ENCODE data around the gene MVB12B. TPM values are rescaled to one million over a fixed set of nuclear protein-coding genes. Genes with fewer than 3 reads are reported as not detected.

Gene MVB12B
- polyA plus RNA-seq, 1 donor = 13.4 TPM

DNA sequence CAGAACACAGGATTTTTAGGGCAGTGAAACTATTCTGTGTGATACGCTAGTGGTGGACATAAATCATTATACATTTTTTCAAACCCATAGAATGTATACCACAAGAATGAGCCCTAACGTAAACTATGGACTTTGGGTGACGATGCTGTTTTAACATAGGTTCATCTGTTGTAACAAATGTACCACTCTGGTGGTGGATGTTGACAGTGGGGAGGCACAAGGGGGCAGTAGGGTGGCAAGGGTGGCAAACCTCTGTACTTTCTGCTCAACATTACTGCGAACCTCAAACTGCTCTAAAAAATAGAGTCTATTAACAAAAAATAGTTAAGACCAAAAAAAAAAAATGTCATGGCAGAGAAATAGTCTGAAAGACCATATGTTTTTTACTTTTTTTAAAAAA lies 9.1 kb upstream of the MVB12B start:
- Histone ChIP-seq H3K27me3 (ENCODE audit: control insufficient read depth, insufficient read depth, low read length) (no peaks in the 10 kb centered on the region), H3K27ac (ENCODE audit: low read length) (no peak overlapping the region), H3K4me3 (ENCODE audit: low read length) (no peak overlapping the region), H3K9me3 (ENCODE audit: control insufficient read depth, low read depth, low read length) (no peaks in the 10 kb centered on the region), H3K36me3 (ENCODE audit: control insufficient read depth, insufficient read depth, low read length) (no peaks in the 10 kb centered on the region), H3K4me1 (ENCODE audit: control insufficient read depth, insufficient read depth, low read length) (no peaks in the 10 kb centered on the region)
- DNase-seq = no peak
- WGBS (ENCODE audit: insufficient coverage, low lambda C conversion rate) = 100% methylated on average over 1 of the region's 4 CpGs

- Histone ChIP-seq H3K27me3 (ENCODE audit: control insufficient read depth, insufficient read depth, low read length) (no peaks in the 10 kb centered on the region), H3K36me3 (ENCODE audit: control insufficient read depth, insufficient read depth, low read length) (no peaks in the 10 kb centered on the region), H3K27ac (ENCODE audit: low read length) (no peak overlapping the region), H3K4me1 (ENCODE audit: control insufficient read depth, insufficient read depth, low read length) (no peaks in the 10 kb centered on the region), H3K4me3 (ENCODE audit: low read length) (no peak overlapping the region), H3K9me3 (ENCODE audit: control insufficient read depth, low read depth, low read length) (no peaks in the 10 kb centered on the region)
- DNase-seq = no peak
- WGBS (ENCODE audit: insufficient coverage, low lambda C conversion rate) = no CpG with 5 or more reads among the region's 6 CpGs
These were observed 7.8 kb upstream of the MVB12B start for GRCh38 chr9:126318858-126319257.

DNA sequence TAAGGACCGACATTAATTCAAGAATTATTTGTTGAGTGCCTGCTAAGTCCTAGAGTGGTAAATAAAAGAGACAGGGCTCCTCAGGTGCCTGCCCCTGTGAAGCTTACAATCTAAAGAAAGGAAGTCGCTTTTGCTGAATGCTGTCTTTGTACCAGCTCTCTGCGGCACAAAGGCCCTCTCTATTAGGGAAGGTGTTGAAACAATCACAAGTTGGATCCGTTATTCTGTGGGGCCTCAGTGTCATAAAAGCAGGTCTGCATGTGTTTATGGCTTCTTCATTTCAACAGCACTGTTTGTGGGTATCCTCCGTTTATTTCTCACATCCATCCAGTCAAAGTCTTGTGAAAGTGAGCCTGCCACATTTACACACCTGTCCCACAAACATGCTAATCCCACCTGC lies 7.0 kb upstream of the MVB12B start:
- DNase-seq = peak; percentile 33 to 64
- Histone ChIP-seq H3K27me3 (ENCODE audit: control insufficient read depth, insufficient read depth, low read length) (no peaks in the 10 kb centered on the region), H3K4me3 (ENCODE audit: low read length) (no peak overlapping the region), H3K36me3 (ENCODE audit: control insufficient read depth, insufficient read depth, low read length) (no peaks in the 10 kb centered on the region), H3K4me1 (ENCODE audit: control insufficient read depth, insufficient read depth, low read length) (no peaks in the 10 kb centered on the region), H3K27ac (ENCODE audit: low read length) (no peak overlapping the region), H3K9me3 (ENCODE audit: control insufficient read depth, low read depth, low read length) (no peaks in the 10 kb centered on the region)
- WGBS (ENCODE audit: insufficient coverage, low lambda C conversion rate) = 20% methylated on average over 1 of the region's 5 CpGs

DNA sequence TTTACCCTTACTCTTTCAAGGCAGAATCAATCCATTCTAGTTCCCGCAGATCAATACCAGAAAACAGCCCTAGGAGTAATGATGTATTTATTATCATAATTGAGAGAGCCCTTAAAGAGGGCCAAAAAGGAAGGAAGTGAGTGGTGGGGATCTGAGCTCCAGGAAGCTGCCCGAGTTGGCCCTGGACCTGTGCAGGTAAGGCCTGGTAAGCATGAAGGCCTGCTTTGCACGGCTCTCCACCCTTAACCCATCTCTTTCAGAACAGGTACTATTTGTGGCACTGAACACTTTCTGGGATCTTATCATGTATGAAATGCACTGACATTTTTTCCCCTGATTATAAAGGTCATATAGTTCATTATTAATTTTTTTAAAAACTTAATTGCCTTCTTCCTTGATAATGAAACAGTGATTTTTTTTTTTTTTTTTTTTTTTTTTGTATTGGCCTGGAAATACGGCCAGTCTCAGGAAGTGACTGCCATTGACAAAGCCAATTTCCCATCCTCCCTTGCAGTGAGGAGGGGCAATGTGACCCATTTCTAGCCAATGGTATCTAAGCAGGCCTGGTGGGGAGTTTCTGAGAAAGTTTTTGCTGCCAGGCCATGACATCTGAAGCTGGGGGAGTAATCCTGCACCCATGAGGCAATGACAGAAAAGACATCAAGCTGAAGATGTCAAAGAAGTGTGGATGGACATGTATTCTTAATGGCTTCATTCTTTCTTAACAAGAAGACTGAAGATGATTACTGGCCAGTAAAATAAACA lies 6.3 kb upstream of the MVB12B start:
- no peak overlapping the region for H3K27ac ChIP-seq (ENCODE audit: low read length)
- no peak overlapping the region for H3K4me3 ChIP-seq (ENCODE audit: low read length)
- no peaks in the 10 kb centered on the region for H3K27me3 ChIP-seq (ENCODE audit: control insufficient read depth, insufficient read depth, low read length)
- DNase-seq = no peak
- H3K4me1 ChIP-seq (ENCODE audit: control insufficient read depth, insufficient read depth, low read length) = no peaks in the 10 kb centered on the region
- H3K36me3 ChIP-seq (ENCODE audit: control insufficient read depth, insufficient read depth, low read length) = no peaks in the 10 kb centered on the region
- no CpG with 5 or more reads among the region's 4 CpGs for WGBS (ENCODE audit: insufficient coverage, low lambda C conversion rate)
- H3K9me3 ChIP-seq (ENCODE audit: control insufficient read depth, low read depth, low read length) = no peaks in the 10 kb centered on the region

- Histone ChIP-seq H3K27me3 (ENCODE audit: control insufficient read depth, insufficient read depth, low read length) (no peaks in the 10 kb centered on the region), H3K27ac (ENCODE audit: low read length) (no peak overlapping the region), H3K4me1 (ENCODE audit: control insufficient read depth, insufficient read depth, low read length) (no peaks in the 10 kb centered on the region), H3K36me3 (ENCODE audit: control insufficient read depth, insufficient read depth, low read length) (no peaks in the 10 kb centered on the region), H3K4me3 (ENCODE audit: low read length) (no peak overlapping the region), H3K9me3 (ENCODE audit: control insufficient read depth, low read depth, low read length) (no peaks in the 10 kb centered on the region)
- no CpG with 5 or more reads among the region's 1 CpG for WGBS (ENCODE audit: insufficient coverage, low lambda C conversion rate)
- no peak for DNase-seq
These were observed 4.9 kb upstream of the MVB12B start for GRCh38 chr9:126321742-126322141.

- H3K4me3 ChIP-seq (ENCODE audit: low read length) = peak overlapping the region; percentile 44
- no peaks in the 10 kb centered on the region for H3K9me3 ChIP-seq (ENCODE audit: control insufficient read depth, low read depth, low read length)
- H3K27ac ChIP-seq (ENCODE audit: low read length) = peak overlapping the region; percentile 53
- no CpG with 5 or more reads among the region's 6 CpGs for WGBS (ENCODE audit: insufficient coverage, low lambda C conversion rate)
- no peak for DNase-seq
- H3K27me3 ChIP-seq (ENCODE audit: control insufficient read depth, insufficient read depth, low read length) = no peaks in the 10 kb centered on the region
- H3K4me1 ChIP-seq (ENCODE audit: control insufficient read depth, insufficient read depth, low read length) = peaks cover 10% of the 10 kb centered on the region
- peaks cover 3% of the 10 kb centered on the region for H3K36me3 ChIP-seq (ENCODE audit: control insufficient read depth, insufficient read depth, low read length)
These were observed 808 bp upstream of the MVB12B start for GRCh38 chr9:126325821-126326220.

DNA sequence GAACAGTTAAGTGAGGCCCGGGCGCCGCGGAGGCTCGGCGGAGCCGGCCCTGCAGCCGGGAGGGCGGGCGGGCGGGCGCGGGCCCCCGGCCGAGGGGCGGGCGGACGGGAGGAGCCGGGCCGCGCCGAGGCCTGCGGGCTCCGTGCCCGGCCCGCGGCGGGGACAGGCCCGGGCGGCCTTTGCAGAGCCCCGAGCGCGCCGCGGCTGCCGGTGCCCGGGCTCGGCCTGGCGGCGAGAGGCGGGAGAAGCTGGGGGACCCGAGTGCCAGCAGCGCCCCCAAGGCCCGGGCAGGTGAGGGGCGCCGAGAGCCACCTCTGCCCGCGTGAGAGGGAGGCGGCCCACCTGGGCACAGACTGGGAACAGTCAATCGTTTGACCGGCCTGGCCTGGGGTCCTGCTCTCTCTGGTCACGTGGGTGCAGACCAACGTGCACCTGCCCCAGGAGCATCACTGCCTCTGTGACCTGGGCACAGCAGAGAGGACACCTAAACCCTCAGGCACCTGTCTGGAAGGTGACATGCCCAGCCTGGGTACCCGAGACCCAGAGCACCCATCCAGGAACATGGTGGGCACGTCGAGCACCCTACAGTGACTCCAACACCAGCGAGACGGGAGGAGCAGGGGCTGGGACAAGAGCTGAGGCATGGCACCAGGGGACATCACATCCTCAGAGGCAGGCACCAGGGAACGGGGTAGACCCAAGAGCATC lies 531 bp downstream of the MVB12B start:
- H3K36me3 ChIP-seq (ENCODE audit: control insufficient read depth, insufficient read depth, low read length) = peaks cover 3% of the 10 kb centered on the region
- no CpG with 5 or more reads among the region's 59 CpGs for WGBS (ENCODE audit: insufficient coverage, low lambda C conversion rate)
- H3K9me3 ChIP-seq (ENCODE audit: control insufficient read depth, low read depth, low read length) = no peaks in the 10 kb centered on the region
- no peaks in the 10 kb centered on the region for H3K27me3 ChIP-seq (ENCODE audit: control insufficient read depth, insufficient read depth, low read length)
- H3K27ac ChIP-seq (ENCODE audit: low read length) = peak overlapping the region; percentile 4
- H3K4me1 ChIP-seq (ENCODE audit: control insufficient read depth, insufficient read depth, low read length) = peaks cover 10% of the 10 kb centered on the region
- peak overlapping the region; percentile 58 for H3K4me3 ChIP-seq (ENCODE audit: low read length)
- DNase-seq = peak in 1 of 2 donors; percentile 47

- no peak for DNase-seq
- Histone ChIP-seq H3K36me3 (ENCODE audit: control insufficient read depth, insufficient read depth, low read length) (peaks cover 3% of the 10 kb centered on the region), H3K27ac (ENCODE audit: low read length) (peak overlapping the region; percentile 4), H3K4me3 (ENCODE audit: low read length) (peak overlapping the region; percentile 58), H3K4me1 (ENCODE audit: control insufficient read depth, insufficient read depth, low read length) (peaks cover 10% of the 10 kb centered on the region), H3K9me3 (ENCODE audit: control insufficient read depth, low read depth, low read length) (no peaks in the 10 kb centered on the region), H3K27me3 (ENCODE audit: control insufficient read depth, insufficient read depth, low read length) (no peaks in the 10 kb centered on the region)
- WGBS (ENCODE audit: insufficient coverage, low lambda C conversion rate) = no CpG with 5 or more reads among the region's 5 CpGs
These were observed 1.1 kb downstream of the MVB12B start for GRCh38 chr9:126327714-126328185.

- peak overlapping the region; percentile 4 for H3K27ac ChIP-seq (ENCODE audit: low read length)
- peaks cover 10% of the 10 kb centered on the region for H3K4me1 ChIP-seq (ENCODE audit: control insufficient read depth, insufficient read depth, low read length)
- H3K36me3 ChIP-seq (ENCODE audit: control insufficient read depth, insufficient read depth, low read length) = peaks cover 3% of the 10 kb centered on the region
- 100% methylated on average over 2 of the region's 3 CpGs for WGBS (ENCODE audit: insufficient coverage, low lambda C conversion rate)
- DNase-seq = no peak
- no peaks in the 10 kb centered on the region for H3K27me3 ChIP-seq (ENCODE audit: control insufficient read depth, insufficient read depth, low read length)
- no peaks in the 10 kb centered on the region for H3K9me3 ChIP-seq (ENCODE audit: control insufficient read depth, low read depth, low read length)
- no peak overlapping the region for H3K4me3 ChIP-seq (ENCODE audit: low read length)
These were observed 1.8 kb downstream of the MVB12B start for GRCh38 chr9:126328407-126328806.

- no peak overlapping the region for H3K4me3 ChIP-seq (ENCODE audit: low read length)
- no peaks in the 10 kb centered on the region for H3K9me3 ChIP-seq (ENCODE audit: control insufficient read depth, low read depth, low read length)
- peaks cover 3% of the 10 kb centered on the region for H3K36me3 ChIP-seq (ENCODE audit: control insufficient read depth, insufficient read depth, low read length)
- H3K27ac ChIP-seq (ENCODE audit: low read length) = no peak overlapping the region
- no peaks in the 10 kb centered on the region for H3K27me3 ChIP-seq (ENCODE audit: control insufficient read depth, insufficient read depth, low read length)
- 80% methylated on average over 1 of the region's 10 CpGs for WGBS (ENCODE audit: insufficient coverage, low lambda C conversion rate)
- H3K4me1 ChIP-seq (ENCODE audit: control insufficient read depth, insufficient read depth, low read length) = peaks cover 15% of the 10 kb centered on the region
- DNase-seq = no peak
These were observed 3.0 kb downstream of the MVB12B start for GRCh38 chr9:126329476-126330275.

All from large intestine (tissue), 3 donors.